ENCODE measurements around the gene ATP6V0E2.
"Not testable (repeated sequence)": the region's sequence is repeated elsewhere in the genome, so short reads cannot be mapped to it uniquely, and the experiment has no call there.

GRCh38 chr7:149910219-149910618, 36.5 kb downstream of the ATP6V0E2 start:
- TF ChIP-seq, protein P1, sequence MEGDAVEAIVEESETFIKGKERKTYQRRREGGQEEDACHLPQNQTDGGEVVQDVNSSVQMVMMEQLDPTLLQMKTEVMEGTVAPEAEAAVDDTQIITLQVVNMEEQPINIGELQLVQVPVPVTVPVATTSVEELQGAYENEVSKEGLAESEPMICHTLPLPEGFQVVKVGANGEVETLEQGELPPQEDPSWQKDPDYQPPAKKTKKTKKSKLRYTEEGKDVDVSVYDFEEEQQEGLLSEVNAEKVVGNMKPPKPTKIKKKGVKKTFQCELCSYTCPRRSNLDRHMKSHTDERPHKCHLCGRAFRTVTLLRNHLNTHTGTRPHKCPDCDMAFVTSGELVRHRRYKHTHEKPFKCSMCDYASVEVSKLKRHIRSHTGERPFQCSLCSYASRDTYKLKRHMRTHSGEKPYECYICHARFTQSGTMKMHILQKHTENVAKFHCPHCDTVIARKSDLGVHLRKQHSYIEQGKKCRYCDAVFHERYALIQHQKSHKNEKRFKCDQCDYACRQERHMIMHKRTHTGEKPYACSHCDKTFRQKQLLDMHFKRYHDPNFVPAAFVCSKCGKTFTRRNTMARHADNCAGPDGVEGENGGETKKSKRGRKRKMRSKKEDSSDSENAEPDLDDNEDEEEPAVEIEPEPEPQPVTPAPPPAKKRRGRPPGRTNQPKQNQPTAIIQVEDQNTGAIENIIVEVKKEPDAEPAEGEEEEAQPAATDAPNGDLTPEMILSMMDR (IDR thresholded peaks at IDR 0.05; ENCODE audit: low read length) = not testable (repeated sequence)
- not testable (repeated sequence) for TF ChIP-seq EZH2 (optimal IDR thresholded peaks at IDR 0.05; ENCODE audit: low read depth, low read length); EZH2phosphoT487 (IDR thresholded peaks at IDR 0.05; ENCODE audit: low read length)

Data from MM.1S (cell line).